Psoas muscle (tissue), 8 donors: ENCODE measurements around the gene LRP1. TPM values are rescaled to one million over a fixed set of nuclear protein-coding genes. Genes with fewer than 3 reads are reported as not detected.

ENCODE experiments used
- ATAC-seq, 4 donors: fragments of 200-7000 bp; cut with Tn5 transposase; one replicate each; pipeline ENCODE4 v1.9.1; 2020; ENCODE audit warnings: moderate library complexity in 3 of 4, mild to moderate bottlenecking in 2 of 4
- DNase-seq, 2 donors: peaks; one replicate each; pipeline ENCODE4 v3.0.0-alpha.2; 2020
- H3K27ac ChIP-seq: fragments of 200-600 bp; one replicate; pipeline ENCODE4 v1.8.0; 2022
- H3K27me3 ChIP-seq, 3 donors: fragments of 200-600 bp in 1 of 3; one replicate each; pipeline versions ENCODE4 v1.6.1 to v1.8.0; 2013 to 2022; ENCODE audit warnings: low read length in 2 of 3, mild to moderate bottlenecking in 2 of 3, moderate library complexity in 1 of 3; ENCODE audit not compliant: insufficient read depth in 3 of 3
- H3K36me3 ChIP-seq, 2 donors: fragments of 200-600 bp in 1 of 2; one replicate each; pipeline versions ENCODE4 v1.6.1 to v1.8.0; 2013 to 2022; ENCODE audit warnings: low read depth in 1 of 2, mild to moderate bottlenecking in 1 of 2, moderate library complexity in 1 of 2; ENCODE audit not compliant: insufficient read depth in 1 of 2
- H3K4me1 ChIP-seq: fragments of 200-600 bp; one replicate; pipeline ENCODE4 v1.8.0; 2022
- H3K4me3 ChIP-seq: fragments of 200-600 bp; one replicate; pipeline ENCODE4 v1.8.0; 2022; ENCODE audit warnings: mild to moderate bottlenecking
- H3K9me3 ChIP-seq: fragments of 200-600 bp; one replicate; pipeline ENCODE4 v1.8.0; 2022
- WGBS, 3 donors: extraction: QIAGEN DNeasy Blood & Tissue Kit; methylation state at CpG; one replicate each; pipeline versions ENCODE4 v1.1.6 to v1.1.7; 2013; 5-methylcytosine and 5-hydroxymethylcytosine counted together
- intact Hi-C, 2 donors: fragments of 100-400 bp; cut with DNase I; formaldehyde crosslinking; loops; one replicate each; pipeline versions ENCODE4 v1.11.0 to v1.14.2; 2022
- polyA plus RNA-seq, 3 donors: library from polyadenylated mRNA; stranded (reverse); fragments of 200-250 nt; gene quantifications; one replicate each; pipeline ENCODE4 v1.2.3, GENCODE V29; 2013
- total RNA-seq, 4 donors: library from RNA; stranded (reverse); fragmentation: NEBNext Ultra II Directional in 2 of 4; extraction: Animal tissue kit (Norgen Biotek cat#: 25700) in 2 of 4; gene quantifications; one replicate each; pipeline versions ENCODE4 v1.2.1 to v1.2.4, GENCODE V29; 2021 to 2023
- TF ChIP-seq, protein P1 (sequence below): fragments of 200-600 bp; IDR thresholded peaks from one replicate; pipeline ENCODE4 v1.8.0; 2022; ENCODE audit warnings: antibody characterized with exemption
- donor health status: healthy with polysubstance abuse.
- donor health status: DM: no; HTN: no; CAD: no; lungs with moderate emphysema.
- donor health status: Bipolar disorder and iron deficiency.
- donor health status: healthy.
- donor health status: DM: yes; HTN: yes; CAD: no.
- donor health status: DM: no; HTN: no; CAD: no.
- donor health status: DM: no; HTN: no; CAD: no.
- donor health status: DM: yes; HTN: yes; CAD: no.

The LRP1 gene
- total and polyA plus RNA-seq, 7 donors, result 10.7 to 50.6 (median 33.1) TPM

- Histone ChIP-seq H3K4me3 (no peak overlapping the region), H3K9me3 (no peaks in the 10 kb centered on the region), H3K36me3 (no peaks in the 10 kb centered on the region), H3K27me3 (peaks cover 0 to 20% (median 10%) of the 10 kb centered on the region in 3 donors), H3K4me1 (peaks cover 11% of the 10 kb centered on the region), H3K27ac (no peak overlapping the region)
- intact Hi-C loops, result loop anchor here (2.0 to 10.0 kb wide), 3 partner anchors 65 to 253 kb away; no protein-coding TSS in a partner anchor
- ATAC-seq (no peak), DNase-seq (no peak)
- TF ChIP-seq, protein P1, sequence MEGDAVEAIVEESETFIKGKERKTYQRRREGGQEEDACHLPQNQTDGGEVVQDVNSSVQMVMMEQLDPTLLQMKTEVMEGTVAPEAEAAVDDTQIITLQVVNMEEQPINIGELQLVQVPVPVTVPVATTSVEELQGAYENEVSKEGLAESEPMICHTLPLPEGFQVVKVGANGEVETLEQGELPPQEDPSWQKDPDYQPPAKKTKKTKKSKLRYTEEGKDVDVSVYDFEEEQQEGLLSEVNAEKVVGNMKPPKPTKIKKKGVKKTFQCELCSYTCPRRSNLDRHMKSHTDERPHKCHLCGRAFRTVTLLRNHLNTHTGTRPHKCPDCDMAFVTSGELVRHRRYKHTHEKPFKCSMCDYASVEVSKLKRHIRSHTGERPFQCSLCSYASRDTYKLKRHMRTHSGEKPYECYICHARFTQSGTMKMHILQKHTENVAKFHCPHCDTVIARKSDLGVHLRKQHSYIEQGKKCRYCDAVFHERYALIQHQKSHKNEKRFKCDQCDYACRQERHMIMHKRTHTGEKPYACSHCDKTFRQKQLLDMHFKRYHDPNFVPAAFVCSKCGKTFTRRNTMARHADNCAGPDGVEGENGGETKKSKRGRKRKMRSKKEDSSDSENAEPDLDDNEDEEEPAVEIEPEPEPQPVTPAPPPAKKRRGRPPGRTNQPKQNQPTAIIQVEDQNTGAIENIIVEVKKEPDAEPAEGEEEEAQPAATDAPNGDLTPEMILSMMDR, result no peak
- WGBS, 3 donors, result 80 to 87% (median 84%) methylated on average over 27 of the region's 27 CpGs
Measured at GRCh38 chr12:57211791-57212700, 83.8 kb downstream of the LRP1 start.

GRCh38 chr12:57212701-57213057, 84.4 kb downstream of the LRP1 start:
- no peak overlapping the region for H3K4me3 ChIP-seq
- H3K27ac ChIP-seq, result no peak overlapping the region
- intact Hi-C loops, result loop anchor here (1.0 to 10.0 kb wide), 4 partner anchors 31 to 252 kb away; no protein-coding TSS in a partner anchor
- H3K4me1 ChIP-seq, result peaks cover 14% of the 10 kb centered on the region
- 73 to 79% (median 78%) methylated on average over 7 of the region's 7 CpGs for WGBS, 3 donors
- no peak for DNase-seq
- no peak for ATAC-seq
- no peaks in the 10 kb centered on the region for H3K36me3 ChIP-seq
- H3K27me3 ChIP-seq, result peaks cover 0 to 26% (median 17%) of the 10 kb centered on the region in 3 donors
- TF ChIP-seq, protein P1, result no peak
- no peaks in the 10 kb centered on the region for H3K9me3 ChIP-seq

- 3 to 10% (median 8%) methylated on average over 16 of the region's 16 CpGs for WGBS, 3 donors
- Histone ChIP-seq H3K27me3 (peaks cover 0 to 32% (median 17%) of the 10 kb centered on the region in 3 donors), H3K27ac (no peak overlapping the region), H3K9me3 (no peaks in the 10 kb centered on the region), H3K4me1 (peaks cover 14% of the 10 kb centered on the region), H3K4me3 (no peak overlapping the region), H3K36me3 (no peaks in the 10 kb centered on the region)
- TF ChIP-seq, protein P1, result peak; percentile 94
- DNase-seq, result peak; percentile 84 to 93
- intact Hi-C loops, result loop anchor here (1.0 to 10.0 kb wide), 4 partner anchors 30 to 252 kb away; no protein-coding TSS in a partner anchor
- peak; percentile 82 to 90 (median 88) for ATAC-seq
Measured at GRCh38 chr12:57213058-57213715, 84.9 kb downstream of the LRP1 start.

GRCh38 chr12:57213763-57214397, 85.6 kb downstream of the LRP1 start:
- peak in 1 of 4 donors; percentile 6 for ATAC-seq
- H3K36me3 ChIP-seq, result no peaks in the 10 kb centered on the region
- 51 to 61% (median 59%) methylated on average over 4 of the region's 4 CpGs for WGBS, 3 donors
- H3K27me3 ChIP-seq, result peaks cover 0 to 38% (median 17%) of the 10 kb centered on the region in 3 donors
- TF ChIP-seq, protein P1, result no peak
- intact Hi-C loops, result loop anchor here (1.0 to 10.0 kb wide), 7 partner anchors 23 to 251 kb away; a partner anchor contains a TSS
- no peak overlapping the region for H3K4me3 ChIP-seq
- H3K4me1 ChIP-seq, result peaks cover 14% of the 10 kb centered on the region
- no peak overlapping the region for H3K27ac ChIP-seq
- no peak for DNase-seq
- no peaks in the 10 kb centered on the region for H3K9me3 ChIP-seq
